IMR-90 (cell line): Measurements from ENCODE around the gene MFGE8. TPM values are rescaled to one million over a fixed set of nuclear protein-coding genes. Genes with fewer than 3 reads are reported as not detected.

Experiments
- ATAC-seq: fragments of 200-7000 bp; cut with Tn5 transposase; 2 replicates; pipeline ENCODE4 v1.9.1; 2020; ENCODE audit warnings: low read depth, mild to moderate bottlenecking, moderate library complexity
- BruUV-seq: library from RNA; stranded (reverse); fragments of 400-500 nt; replicated peaks from 2 replicates; lab custom pipeline; 2021; lab: Mats Ljungman, UMichigan
- CTCF ChIA-PET: fragments of 300-600 bp; formaldehyde crosslinking; extraction: SDS; loops from one replicate; lab custom pipeline; 2021; ENCODE audit warnings: antibody characterized with exemption; lab: Yijun Ruan, JAX
- POLR2A ChIA-PET: fragments of 300-600 bp; sonication (Branson Sonifier 250); formaldehyde crosslinking; loops from one replicate; lab custom pipeline; 2022; ENCODE audit warnings: antibody characterized with exemption; ENCODE audit not compliant: unreplicated experiment; lab: Charles Lee
- DNase-seq: peaks from one replicate; pipeline ENCODE4 v3.0.0; 2013
- H2AFZ ChIP-seq: replicated peaks from 2 replicates; pipeline ENCODE3; 2013; ENCODE audit warnings: low read length, mild to moderate bottlenecking; ENCODE audit not compliant: poor library complexity
- H2AK5ac ChIP-seq: 2 replicates; pipeline ENCODE4 v1.6.1; 2013; ENCODE audit warnings: low read depth, low read length, inconsistent platforms
- H2AK9ac ChIP-seq: replicated peaks from 2 replicates; pipeline ENCODE3; 2013; ENCODE audit warnings: mild to moderate bottlenecking, low read depth, low read length, moderate library complexity; ENCODE audit not compliant: poor library complexity
- H2BK120ac ChIP-seq: 2 replicates; pipeline ENCODE4 v1.6.1; 2013; ENCODE audit warnings: low read depth, low read length, inconsistent platforms
- H2BK15ac ChIP-seq: 3 replicates; pipeline ENCODE4 v1.6.1; 2013; ENCODE audit warnings: low read depth, low read length, inconsistent platforms
- H2BK20ac ChIP-seq: 2 replicates; pipeline ENCODE4 v1.6.1; 2013; ENCODE audit warnings: low read depth, mild to moderate bottlenecking, inconsistent platforms, low read length, moderate library complexity
- H2BK5ac ChIP-seq: 2 replicates; pipeline ENCODE4 v1.6.1; 2013; ENCODE audit warnings: mild to moderate bottlenecking, low read depth, low read length, inconsistent platforms; ENCODE audit not compliant: poor library complexity, severe bottlenecking
- H3K14ac ChIP-seq: replicated peaks from 2 replicates; pipeline ENCODE4 v1.6.1; 2013; ENCODE audit warnings: low read depth, low read length, inconsistent platforms
- H3K18ac ChIP-seq: 2 replicates; pipeline ENCODE4 v1.6.1; 2013; ENCODE audit warnings: low read depth, low read length, control low read depth
- H3K23ac ChIP-seq: 2 replicates; pipeline ENCODE4 v1.6.1; 2013; ENCODE audit warnings: low read depth, low read length, inconsistent platforms
- H3K27ac ChIP-seq: 2 replicates; pipeline ENCODE4 v1.5.1; 2013; ENCODE audit warnings: mild to moderate bottlenecking, control low read depth, low read length; ENCODE audit not compliant: insufficient read depth
- H3K27me3 ChIP-seq: 2 replicates; pipeline ENCODE4 v1.6.1; 2013; ENCODE audit warnings: low read length; ENCODE audit not compliant: control insufficient read depth, insufficient read depth
- H3K36me3 ChIP-seq: 2 replicates; pipeline ENCODE4 v1.6.1; 2013; ENCODE audit warnings: low read length, mixed read lengths; ENCODE audit not compliant: control insufficient read depth, insufficient read depth
- H3K4ac ChIP-seq: 2 replicates; pipeline ENCODE4 v1.6.1; 2013; ENCODE audit warnings: low read depth, low read length, inconsistent platforms
- H3K4me1 ChIP-seq: 2 replicates; pipeline ENCODE4 v1.6.1; 2013; ENCODE audit warnings: low read length, mixed read lengths; ENCODE audit not compliant: control insufficient read depth, insufficient read depth
- H3K4me2 ChIP-seq: 2 replicates; pipeline ENCODE4 v1.6.1; 2013; ENCODE audit warnings: low read depth, mild to moderate bottlenecking, control low read depth, low read length, moderate library complexity
- H3K4me3 ChIP-seq: 2 replicates; pipeline ENCODE4 v1.5.1; 2013; ENCODE audit warnings: low read depth, mild to moderate bottlenecking, control low read depth, low read length, moderate library complexity; ENCODE audit not compliant: insufficient read depth
- H3K56ac ChIP-seq: 2 replicates; pipeline ENCODE4 v1.6.1; 2013; ENCODE audit warnings: low read length, inconsistent platforms; ENCODE audit not compliant: insufficient read depth; ENCODE audit errors: extremely low read depth
- H3K79me1 ChIP-seq, 2 experiments: 2 replicates each; pipeline ENCODE4 v1.6.1; 2013; ENCODE audit warnings: low read length in 2 of 2, inconsistent platforms in 1 of 2, low read depth in 1 of 2
- H3K9ac ChIP-seq: 2 replicates; pipeline ENCODE4 v1.6.1; 2013; ENCODE audit warnings: low read depth, low read length, control low read depth
- H3K9me1 ChIP-seq: 2 replicates; pipeline ENCODE4 v1.6.1; 2013; ENCODE audit warnings: low read length, inconsistent platforms; ENCODE audit not compliant: insufficient read depth
- H3K9me3 ChIP-seq: 2 replicates; pipeline ENCODE4 v1.6.1; 2013; ENCODE audit warnings: low read length; ENCODE audit not compliant: control insufficient read depth, insufficient read depth
- H4K20me1 ChIP-seq: 2 replicates; pipeline ENCODE4 v1.6.1; 2013; ENCODE audit warnings: low read length, inconsistent platforms; ENCODE audit not compliant: insufficient read depth
- H4K5ac ChIP-seq: 2 replicates; pipeline ENCODE4 v1.6.1; 2013; ENCODE audit warnings: mild to moderate bottlenecking, low read depth, low read length, control low read depth
- H4K8ac ChIP-seq, 2 experiments: 2 replicates each; pipeline ENCODE4 v1.6.1; 2013; ENCODE audit warnings: low read depth in 2 of 2, low read length in 2 of 2, control low read depth in 1 of 2, inconsistent platforms in 1 of 2
- H4K91ac ChIP-seq: 2 replicates; pipeline ENCODE4 v1.6.1; 2013; ENCODE audit warnings: low read depth, low read length, inconsistent platforms; ENCODE audit not compliant: insufficient read depth
- CEBPB ChIP-seq: IDR thresholded peaks from 2 replicates; pipeline ENCODE4 v1.6.1; 2012; ENCODE audit warnings: low read depth, low read length, improper control_type of control experiment
- CHD1 ChIP-seq: IDR thresholded peaks from 2 replicates; pipeline ENCODE4 v1.6.1; 2012; ENCODE audit warnings: low read depth, low read length, improper control_type of control experiment
- CTCF ChIP-seq: conservative IDR thresholded peaks from 2 replicates; pipeline ENCODE4 v1.5.1; 2012; ENCODE audit warnings: mild to moderate bottlenecking, low read depth, low read length, improper control_type of control experiment
- ELK1 ChIP-seq: fragments of 150-350 bp; IDR thresholded peaks from 2 replicates; pipeline ENCODE4 v1.6.1; 2016; ENCODE audit warnings: low read depth, mild to moderate bottlenecking, low read length, moderate library complexity, borderline replicate concordance
- FOS ChIP-seq: fragments of 150-350 bp; IDR thresholded peaks from 2 replicates; pipeline ENCODE4 v1.6.1; 2016; ENCODE audit warnings: low read depth, low read length
- MAFK ChIP-seq: IDR thresholded peaks from 2 replicates; pipeline ENCODE4 v1.6.1; 2012; ENCODE audit warnings: low read depth, low read length, improper control_type of control experiment
- MAZ ChIP-seq: IDR thresholded peaks from 2 replicates; pipeline ENCODE4 v1.6.1; 2012; ENCODE audit warnings: low read depth, mild to moderate bottlenecking, low read length, improper control_type of control experiment, moderate library complexity, borderline replicate concordance
- MXI1 ChIP-seq: IDR thresholded peaks from 2 replicates; pipeline ENCODE4 v1.6.1; 2012; ENCODE audit warnings: low read depth, mild to moderate bottlenecking, low read length, moderate library complexity, borderline replicate concordance
- NFE2L2 ChIP-seq: fragments of 150-350 bp; IDR thresholded peaks from 2 replicates; pipeline ENCODE4 v1.6.1; 2016; ENCODE audit warnings: low read depth, mild to moderate bottlenecking, low read length
- RAD21 ChIP-seq: IDR thresholded peaks from 2 replicates; pipeline ENCODE4 v1.6.1; 2012; ENCODE audit warnings: low read length, improper control_type of control experiment
- RCOR1 ChIP-seq: IDR thresholded peaks from 2 replicates; pipeline ENCODE4 v1.6.1; 2012; ENCODE audit warnings: mild to moderate bottlenecking, low read length, improper control_type of control experiment; ENCODE audit not compliant: insufficient replicate concordance
- USF2 ChIP-seq: fragments of 150-350 bp; IDR thresholded peaks from 2 replicates; pipeline ENCODE4 v1.6.1; 2017; ENCODE audit warnings: mild to moderate bottlenecking, antibody characterized with exemption, low read length, low read depth
- WGBS, 2 experiments: methylation state at CpG; one replicate each; pipeline versions ENCODE4 v1.1.5 to v1.1.7; 2013; ENCODE audit warnings: missing lambda C conversion rate in 2 of 2; ENCODE audit not compliant: insufficient read length in 1 of 2; ENCODE audit errors: extremely low coverage in 2 of 2; 5-methylcytosine and 5-hydroxymethylcytosine counted together
- dilution Hi-C: fragments of 300-500 bp; cut with HindIII; formaldehyde crosslinking; loops from one replicate; pipeline ENCODE4 v1.14.3; 2018; ENCODE audit warnings: low sequenced_read_pairs; ENCODE audit not compliant: unreplicated experiment
- in situ Hi-C: fragments of 300-500 bp; cut with MboI; formaldehyde crosslinking; loops from 3 replicates; pipeline ENCODE4 v1.14.3; 2019; ENCODE audit warnings: low sequenced_read_pairs, inconsistent platforms, mixed read lengths
- intact Hi-C: fragments of 100-400 bp; cut with micrococcal nuclease; formaldehyde crosslinking; loops from 2 replicates; pipeline ENCODE4 v1.10.0; 2022
- polyA plus RNA-seq, 3 experiments: library from polyadenylated mRNA; depleted of rRNA; stranded (reverse); fragments of >200 nt; gene quantifications; 2 replicates each; pipeline ENCODE4 v1.2.3, GENCODE V29; 2012; ENCODE audit warnings: low replicate concordance in 1 of 3
- total RNA-seq: library from RNA; depleted of rRNA; stranded (reverse); fragments of >200 nt; gene quantifications from 2 replicates; pipeline ENCODE4 v1.2.3, GENCODE V29; 2012

The MFGE8 gene
- total and polyA plus RNA-seq, 2 of the 4 experiments (the other 2 are of a cell fraction): 232 to 1,912 TPM

- H3K9ac ChIP-seq: no peak overlapping the region
- intact Hi-C loops (loop anchor here (2.0 to 10.0 kb wide), 2 partner anchors 151 to 399 kb away; no protein-coding TSS in a partner anchor), dilution Hi-C loops (loop anchor here (25.0 kb wide), 1 partner anchor 107 kb away; no protein-coding TSS in a partner anchor), in situ Hi-C loops (loop anchor here (5.0 kb wide), 1 partner anchor 112 kb away; no protein-coding TSS in a partner anchor)
- ChIA-PET CTCF (interaction anchor here (1.0 to 2.4 kb wide), 13 partner anchors 10 to 272 kb away, joined by 3 to 37 read pairs (median 6); no protein-coding TSS in a partner anchor), POLR2A (interaction anchor here (1.1 kb wide), 1 partner anchor 97 kb away, joined by 5 read pairs; no protein-coding TSS in a partner anchor)
- H2AFZ ChIP-seq: no peak overlapping the region
- no peak overlapping the region for H3K4me3 ChIP-seq
- peak overlapping the region; percentile 27; the same call in 1 of the 2 replicates for H4K91ac ChIP-seq
- H2BK20ac ChIP-seq: no peak overlapping the region
- H3K9me1 ChIP-seq: peaks cover 36% of the 10 kb centered on the region
- H3K56ac ChIP-seq: no peak overlapping the region
- TF ChIP-seq MAFK (no peak), USF2 (no peak), ELK1 (no peak), MXI1 (no peak), FOS (no peak), CHD1 (no peak), NFE2L2 (no peak), RAD21 (no peak), CEBPB (no peak), CTCF (no peak), MAZ (no peak), RCOR1 (no peak)
- H3K23ac ChIP-seq: no peak overlapping the region
- 0 out of 2 replicates have a peak overlapping the region, but pooled peaks have one; percentile 69 for H3K4ac ChIP-seq
- no peak overlapping the region for H3K18ac ChIP-seq
- no peak overlapping the region for H4K5ac ChIP-seq
- H2AK5ac ChIP-seq: 0 out of 2 replicates have a peak overlapping the region, but pooled peaks have one; percentile 21
- H3K79me1 ChIP-seq: peaks cover 41 to 96% of the 10 kb centered on the region in 2 experiments
- peaks cover 85% of the 10 kb centered on the region for H4K20me1 ChIP-seq
- peak overlapping the region; percentile 12; the same call in 1 of the 2 replicates for H2BK120ac ChIP-seq
- no peaks in the 10 kb centered on the region for H3K9me3 ChIP-seq
- 94% methylated on average over 7 of the region's 11 CpGs; no CpG with 5 or more reads in 1 of the 2 experiments for WGBS, 2 experiments
- H3K27ac ChIP-seq: no peak overlapping the region
- peak overlapping the region; percentile 5 for H2BK5ac ChIP-seq
- DNase-seq (no peak), ATAC-seq (no peak)
- no peaks in the 10 kb centered on the region for H3K27me3 ChIP-seq
- H3K14ac ChIP-seq: no peak overlapping the region
- H2BK15ac ChIP-seq: no peak overlapping the region
- H3K4me1 ChIP-seq: peaks cover 26% of the 10 kb centered on the region
- H3K4me2 ChIP-seq: no peak overlapping the region
- H4K8ac ChIP-seq: no peak overlapping the region
- no TSS peak for BruUV-seq
- peaks cover 79% of the 10 kb centered on the region for H3K36me3 ChIP-seq
- H2AK9ac ChIP-seq: no peak overlapping the region
These were observed 7.6 kb downstream of the MFGE8 start for GRCh38 chr15:88905576-88905975.
